ENCODE data around the gene PMS1. TPM values are rescaled to one million over a fixed set of nuclear protein-coding genes. Genes with fewer than 3 reads are reported as not detected.

The PMS1 gene
- total and polyA plus RNA-seq, 9 of the 15 experiments (the other 6 are each of a cell fraction or from before 2014, with no cell fraction given), result 14.5 to 29.8 (median 24.7) TPM

DNA sequence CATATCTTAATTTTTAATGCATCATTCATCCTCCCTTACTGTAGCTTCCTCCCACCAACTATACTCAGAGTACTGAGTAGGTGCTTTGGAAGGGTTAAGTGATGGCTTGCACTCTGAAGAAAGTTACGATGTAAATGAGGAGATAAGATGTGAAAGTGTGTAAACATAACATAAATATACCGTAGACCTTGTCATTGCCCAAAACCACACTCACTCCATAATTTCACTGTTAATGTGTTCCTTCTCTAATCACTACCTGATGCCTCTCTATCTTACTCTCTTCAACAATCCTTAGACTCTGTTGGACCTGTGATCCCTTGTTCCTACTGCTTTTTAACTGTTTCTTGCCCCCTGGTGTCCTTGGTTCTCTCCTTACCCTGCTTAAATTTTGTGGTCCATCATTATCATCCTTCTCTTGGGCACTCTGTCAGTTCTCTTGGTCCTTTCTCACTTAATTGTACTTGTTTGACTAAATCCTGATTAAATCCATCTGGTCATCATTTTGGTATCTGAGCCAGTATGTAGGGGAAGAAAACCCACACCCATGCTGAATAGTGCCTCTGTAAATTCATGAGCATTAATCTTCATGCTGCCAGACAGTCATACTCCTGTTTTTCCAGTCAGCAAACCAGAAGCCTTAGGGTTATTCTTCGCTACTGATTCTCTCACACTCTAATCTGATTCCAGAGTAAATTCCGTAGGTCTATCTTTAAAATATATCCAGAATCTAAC is 45.0 kb downstream of the PMS1 start:
- H2AFZ ChIP-seq (ENCODE audit: low read depth, low read length), result no peak overlapping the region
- ChIA-PET POLR2A (no interaction called here), CTCF (ENCODE audit: low intra/inter-chr PET ratio) (no interaction called here)
- in situ Hi-C loops (cut with MboI) (no loop called here), intact Hi-C loops (cut with micrococcal nuclease) (no loop called here)
- no peaks in the 10 kb centered on the region; the same call in 1 of the 2 replicates for H3K9me3 ChIP-seq (replicated peaks; ENCODE audit: control insufficient read depth, insufficient read depth, low read depth, low read length)
- 0 out of 3 replicates have a peak, but pooled peaks cover 8% of the 10 kb centered on the region for H3K36me3 ChIP-seq (ENCODE audit: control insufficient read depth, insufficient read depth, low read length)
- H4K20me1 ChIP-seq (replicated peaks; ENCODE audit: control insufficient read depth, insufficient read depth, low read length), result no peaks in the 10 kb centered on the region
- BruUV-seq (replicated peaks), result no TSS peak
- TF ChIP-seq ZNF274 (IDR thresholded peaks at IDR 0.05; ENCODE audit: borderline replicate concordance, low read depth, low read length), result no peak
- TF ChIP-seq HSF4 (CRISPR knock-in tag; IDR thresholded peaks at IDR 0.05; ENCODE audit: borderline replicate concordance), result no peak
- TF ChIP-seq MEIS2 (IDR thresholded peaks at IDR 0.05; ENCODE audit: partially characterized antibody), result peak; percentile 16
- H3K27me3 ChIP-seq (ENCODE audit: control insufficient read depth in 2 of 2, insufficient read depth in 2 of 2, low read length in 2 of 2), result no peaks in the 10 kb centered on the region
- H3K4me1 ChIP-seq (replicated peaks in 1 of 2; ENCODE audit: control insufficient read depth in 2 of 2, insufficient read depth in 2 of 2, low read length in 2 of 2), result no peaks in the 10 kb centered on the region
- H3K79me2 ChIP-seq (ENCODE audit: control insufficient read depth, insufficient read depth, low read length), result no peaks in the 10 kb centered on the region; the same call in 2 of the 3 replicates
- DNase-seq (ENCODE audit: extremely low read depth in 1 of 4, low spot score in 3 of 4), result no peak
- no peak for FAIRE-seq
- no peak for ATAC-seq
- no peak overlapping the region for H3K27ac ChIP-seq (ENCODE audit: extremely low read depth, low read depth, low read length)
- H3K9ac ChIP-seq (ENCODE audit: insufficient read depth in 1 of 2, low read depth in 2 of 2, low read length in 2 of 2), result no peak overlapping the region
- WGBS (ENCODE audit: insufficient coverage, low coverage, missing lambda C conversion rate), result 46% methylated on average over 4 of the region's 4 CpGs
- H3K4me3 ChIP-seq, result no peak overlapping the region
- no peak overlapping the region for H3K4me2 ChIP-seq (ENCODE audit: insufficient read depth, low read length)
- H3K9me1 ChIP-seq (ENCODE audit: control insufficient read depth, insufficient read depth, low read length), result no peaks in the 10 kb centered on the region

DNA sequence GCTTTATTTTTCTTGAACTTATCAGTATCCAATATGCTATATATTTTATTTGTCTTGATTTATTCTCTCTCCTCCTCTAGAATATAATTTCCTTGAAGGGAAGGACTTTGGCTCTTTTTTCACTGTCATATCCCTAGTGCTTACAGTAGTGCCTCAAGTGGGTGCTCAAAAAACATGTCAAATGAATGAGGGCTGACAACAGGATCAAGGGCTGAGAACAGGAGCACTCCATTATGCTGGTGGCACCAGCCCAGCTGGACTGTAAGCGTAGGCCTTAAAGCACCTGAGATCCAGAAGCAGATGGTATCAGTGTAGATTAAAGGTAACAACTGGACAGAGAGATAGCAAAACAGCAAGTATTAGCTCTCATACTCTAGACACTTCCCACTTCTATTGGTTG is 46.3 kb downstream of the PMS1 start:
- CTCF ChIA-PET (ENCODE audit: low intra/inter-chr PET ratio), result no interaction called here
- Histone ChIP-seq H3K4me2 (ENCODE audit: insufficient read depth, low read length) (no peak overlapping the region), H3K27me3 (ENCODE audit: control insufficient read depth in 2 of 2, insufficient read depth in 2 of 2, low read length in 2 of 2) (no peaks in the 10 kb centered on the region), H3K4me1 (replicated peaks in 1 of 2; ENCODE audit: control insufficient read depth in 2 of 2, insufficient read depth in 2 of 2, low read length in 2 of 2) (no peaks in the 10 kb centered on the region), H3K9me1 (ENCODE audit: control insufficient read depth, insufficient read depth, low read length) (no peaks in the 10 kb centered on the region), H3K9ac (ENCODE audit: insufficient read depth in 1 of 2, low read depth in 2 of 2, low read length in 2 of 2) (no peak overlapping the region), H3K4me3 (no peak overlapping the region), H3K36me3 (ENCODE audit: control insufficient read depth, insufficient read depth, low read length) (0 out of 3 replicates have a peak, but pooled peaks cover 8% of the 10 kb centered on the region), H3K79me2 (ENCODE audit: control insufficient read depth, insufficient read depth, low read length) (no peaks in the 10 kb centered on the region; the same call in 2 of the 3 replicates), H3K9me3 (replicated peaks; ENCODE audit: control insufficient read depth, insufficient read depth, low read depth, low read length) (no peaks in the 10 kb centered on the region), H2AFZ (ENCODE audit: low read depth, low read length) (no peak overlapping the region), H4K20me1 (replicated peaks; ENCODE audit: control insufficient read depth, insufficient read depth, low read length) (no peaks in the 10 kb centered on the region), H3K27ac (ENCODE audit: extremely low read depth, low read depth, low read length) (no peak overlapping the region)
- intact Hi-C loops (cut with micrococcal nuclease) (no loop called here), in situ Hi-C loops (cut with MboI) (no loop called here)
- BruUV-seq (replicated peaks), result no TSS peak
- no CpG with 5 or more reads among the region's 1 CpG for whole genome bisulfite sequencing (ENCODE audit: insufficient coverage, low coverage, missing lambda C conversion rate)
- no peak for FAIRE-seq
- no peak for ATAC-seq
- POLR2A ChIA-PET, result no interaction called here
- no peak for DNase-seq (ENCODE audit: extremely low read depth in 1 of 4, low spot score in 3 of 4)
- TF ChIP-seq, protein P1, sequence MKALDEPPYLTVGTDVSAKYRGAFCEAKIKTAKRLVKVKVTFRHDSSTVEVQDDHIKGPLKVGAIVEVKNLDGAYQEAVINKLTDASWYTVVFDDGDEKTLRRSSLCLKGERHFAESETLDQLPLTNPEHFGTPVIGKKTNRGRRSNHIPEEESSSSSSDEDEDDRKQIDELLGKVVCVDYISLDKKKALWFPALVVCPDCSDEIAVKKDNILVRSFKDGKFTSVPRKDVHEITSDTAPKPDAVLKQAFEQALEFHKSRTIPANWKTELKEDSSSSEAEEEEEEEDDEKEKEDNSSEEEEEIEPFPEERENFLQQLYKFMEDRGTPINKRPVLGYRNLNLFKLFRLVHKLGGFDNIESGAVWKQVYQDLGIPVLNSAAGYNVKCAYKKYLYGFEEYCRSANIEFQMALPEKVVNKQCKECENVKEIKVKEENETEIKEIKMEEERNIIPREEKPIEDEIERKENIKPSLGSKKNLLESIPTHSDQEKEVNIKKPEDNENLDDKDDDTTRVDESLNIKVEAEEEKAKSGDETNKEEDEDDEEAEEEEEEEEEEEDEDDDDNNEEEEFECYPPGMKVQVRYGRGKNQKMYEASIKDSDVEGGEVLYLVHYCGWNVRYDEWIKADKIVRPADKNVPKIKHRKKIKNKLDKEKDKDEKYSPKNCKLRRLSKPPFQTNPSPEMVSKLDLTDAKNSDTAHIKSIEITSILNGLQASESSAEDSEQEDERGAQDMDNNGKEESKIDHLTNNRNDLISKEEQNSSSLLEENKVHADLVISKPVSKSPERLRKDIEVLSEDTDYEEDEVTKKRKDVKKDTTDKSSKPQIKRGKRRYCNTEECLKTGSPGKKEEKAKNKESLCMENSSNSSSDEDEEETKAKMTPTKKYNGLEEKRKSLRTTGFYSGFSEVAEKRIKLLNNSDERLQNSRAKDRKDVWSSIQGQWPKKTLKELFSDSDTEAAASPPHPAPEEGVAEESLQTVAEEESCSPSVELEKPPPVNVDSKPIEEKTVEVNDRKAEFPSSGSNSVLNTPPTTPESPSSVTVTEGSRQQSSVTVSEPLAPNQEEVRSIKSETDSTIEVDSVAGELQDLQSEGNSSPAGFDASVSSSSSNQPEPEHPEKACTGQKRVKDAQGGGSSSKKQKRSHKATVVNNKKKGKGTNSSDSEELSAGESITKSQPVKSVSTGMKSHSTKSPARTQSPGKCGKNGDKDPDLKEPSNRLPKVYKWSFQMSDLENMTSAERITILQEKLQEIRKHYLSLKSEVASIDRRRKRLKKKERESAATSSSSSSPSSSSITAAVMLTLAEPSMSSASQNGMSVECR (CRISPR knock-in tag; IDR thresholded peaks at IDR 0.05), result no peak
- no peak for TF ChIP-seq ZNF384 (IDR thresholded peaks at IDR 0.05; ENCODE audit: low read depth, low read length)
- TF ChIP-seq, protein P2, sequence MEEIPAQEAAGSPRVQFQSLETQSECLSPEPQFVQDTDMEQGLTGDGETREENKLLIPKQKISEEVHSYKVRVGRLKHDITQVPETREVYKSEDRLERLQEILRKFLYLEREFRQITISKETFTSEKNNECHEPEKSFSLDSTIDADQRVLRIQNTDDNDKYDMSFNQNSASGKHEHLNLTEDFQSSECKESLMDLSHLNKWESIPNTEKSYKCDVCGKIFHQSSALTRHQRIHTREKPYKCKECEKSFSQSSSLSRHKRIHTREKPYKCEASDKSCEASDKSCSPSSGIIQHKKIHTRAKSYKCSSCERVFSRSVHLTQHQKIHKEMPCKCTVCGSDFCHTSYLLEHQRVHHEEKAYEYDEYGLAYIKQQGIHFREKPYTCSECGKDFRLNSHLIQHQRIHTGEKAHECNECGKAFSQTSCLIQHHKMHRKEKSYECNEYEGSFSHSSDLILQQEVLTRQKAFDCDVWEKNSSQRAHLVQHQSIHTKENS (CRISPR knock-in tag; IDR thresholded peaks at IDR 0.05), result no peak
- TF ChIP-seq, protein P3, sequence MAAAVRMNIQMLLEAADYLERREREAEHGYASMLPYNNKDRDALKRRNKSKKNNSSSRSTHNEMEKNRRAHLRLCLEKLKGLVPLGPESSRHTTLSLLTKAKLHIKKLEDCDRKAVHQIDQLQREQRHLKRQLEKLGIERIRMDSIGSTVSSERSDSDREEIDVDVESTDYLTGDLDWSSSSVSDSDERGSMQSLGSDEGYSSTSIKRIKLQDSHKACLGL (CRISPR knock-in tag; IDR thresholded peaks at IDR 0.05; ENCODE audit: borderline replicate concordance, poor library complexity, severe bottlenecking), result no peak
- no peak for TF ChIP-seq MAFF (IDR thresholded peaks at IDR 0.05; ENCODE audit: low read length)
